ENCODE data around the gene ATRNL1. TPM values are rescaled to one million over a fixed set of nuclear protein-coding genes. Genes with fewer than 3 reads are reported as not detected.

Gene ATRNL1
- total and polyA plus RNA-seq, 2 experiments from 2014 or later, result not detected

GRCh38 chr10:115975506-115975905 lies 882.3 kb downstream of the ATRNL1 start:
- Histone ChIP-seq H3K9me3 (ENCODE audit: low read depth) (no peaks in the 10 kb centered on the region), H3K9me2 (ENCODE audit: insufficient read depth) (no peaks in the 10 kb centered on the region), H4K20me1 (ENCODE audit: insufficient read depth) (no peaks in the 10 kb centered on the region), H2AFZ (no peak overlapping the region), H3K27ac (no peak overlapping the region), H3K27me3 (replicated peaks; ENCODE audit: insufficient read depth) (0 out of 2 replicates have a peak, but pooled peaks cover 24% of the 10 kb centered on the region), H3K36me3 (ENCODE audit: low read depth) (no peaks in the 10 kb centered on the region), H3K4me1 (ENCODE audit: insufficient read depth) (peaks cover 2% of the 10 kb centered on the region), H3K9ac (no peak overlapping the region), H3K4me3 (no peak overlapping the region), H3F3A (ENCODE audit: insufficient read depth) (no peaks in the 10 kb centered on the region), H3K79me2 (ENCODE audit: insufficient read depth) (no peaks in the 10 kb centered on the region), H3K4me2 (ENCODE audit: unreplicated experiment) (no peak overlapping the region)
- 72 to 76% methylated on average over 4 of the region's 4 CpGs for WGBS, 2 experiments (ENCODE audit: low coverage in 1 of 2, low lambda C conversion rate in 2 of 2, missing lambda C conversion rate in 2 of 2)
- TF ChIP-seq EZH2 (IDR thresholded peaks at IDR 0.05; ENCODE audit: insufficient read depth, poor library complexity, severe bottlenecking) (no peak), EZH2phosphoT487 (IDR thresholded peaks at IDR 0.05; ENCODE audit: insufficient read depth, low read depth) (no peak)
- in situ Hi-C loops (cut with MboI), result no loop called here
- no peak for DNase-seq

- DNase-seq, result no peak
- H3F3A ChIP-seq (ENCODE audit: insufficient read depth), result no peaks in the 10 kb centered on the region
- in situ Hi-C loops (cut with MboI), result no loop called here
- H3K9me2 ChIP-seq (ENCODE audit: insufficient read depth), result no peaks in the 10 kb centered on the region
- TF ChIP-seq EZH2phosphoT487 (IDR thresholded peaks at IDR 0.05; ENCODE audit: insufficient read depth, low read depth), result no peak
- no peak for TF ChIP-seq EZH2 (IDR thresholded peaks at IDR 0.05; ENCODE audit: insufficient read depth, poor library complexity, severe bottlenecking)
- no peak overlapping the region for H3K27ac ChIP-seq
- H3K9ac ChIP-seq, result no peak overlapping the region
- peaks cover 6% of the 10 kb centered on the region for H3K4me1 ChIP-seq (ENCODE audit: insufficient read depth)
- no peak overlapping the region for H3K4me3 ChIP-seq
- no peaks in the 10 kb centered on the region for H3K79me2 ChIP-seq (ENCODE audit: insufficient read depth)
- H3K9me3 ChIP-seq (ENCODE audit: low read depth), result no peaks in the 10 kb centered on the region
- 76 to 78% methylated on average over 5 of the region's 5 CpGs for WGBS, 2 experiments (ENCODE audit: low coverage in 1 of 2, low lambda C conversion rate in 2 of 2, missing lambda C conversion rate in 2 of 2)
- no peaks in the 10 kb centered on the region for H3K36me3 ChIP-seq (ENCODE audit: low read depth)
- H2AFZ ChIP-seq, result no peak overlapping the region
- no peak overlapping the region for H3K4me2 ChIP-seq (ENCODE audit: unreplicated experiment)
- H3K27me3 ChIP-seq (replicated peaks; ENCODE audit: insufficient read depth), result 0 out of 2 replicates have a peak, but pooled peaks cover 18% of the 10 kb centered on the region
- H4K20me1 ChIP-seq (ENCODE audit: insufficient read depth), result no peaks in the 10 kb centered on the region
Observed at GRCh38 chr10:115976342-115976741, 883.2 kb downstream of the ATRNL1 start.

GRCh38 chr10:115977855-115978254 lies 884.7 kb downstream of the ATRNL1 start:
- DNase-seq, result no peak
- TF ChIP-seq EZH2 (IDR thresholded peaks at IDR 0.05; ENCODE audit: insufficient read depth, poor library complexity, severe bottlenecking) (no peak), EZH2phosphoT487 (IDR thresholded peaks at IDR 0.05; ENCODE audit: insufficient read depth, low read depth) (no peak)

GRCh38 chr10:115979576-115979975 lies 886.4 kb downstream of the ATRNL1 start:
- WGBS, 2 experiments (ENCODE audit: low coverage in 1 of 2, low lambda C conversion rate in 2 of 2, missing lambda C conversion rate in 2 of 2), result 20 to 23% methylated on average over 1 of the region's 1 CpG
- H3K27me3 ChIP-seq (replicated peaks; ENCODE audit: insufficient read depth), result 0 out of 2 replicates have a peak, but pooled peaks cover 7% of the 10 kb centered on the region
- no peaks in the 10 kb centered on the region for H3K36me3 ChIP-seq (ENCODE audit: low read depth)
- no peaks in the 10 kb centered on the region for H3K79me2 ChIP-seq (ENCODE audit: insufficient read depth)
- H3K4me1 ChIP-seq (ENCODE audit: insufficient read depth), result peaks cover 6% of the 10 kb centered on the region
- no peaks in the 10 kb centered on the region for H4K20me1 ChIP-seq (ENCODE audit: insufficient read depth)
- H3F3A ChIP-seq (ENCODE audit: insufficient read depth), result no peaks in the 10 kb centered on the region
- H3K9me2 ChIP-seq (ENCODE audit: insufficient read depth), result no peaks in the 10 kb centered on the region
- H3K4me2 ChIP-seq (ENCODE audit: unreplicated experiment), result no peak overlapping the region
- H3K9me3 ChIP-seq (ENCODE audit: low read depth), result no peaks in the 10 kb centered on the region
- H3K9ac ChIP-seq, result no peak overlapping the region
- no peak overlapping the region for H2AFZ ChIP-seq
- DNase-seq, result no peak
- no peak overlapping the region for H3K27ac ChIP-seq
- TF ChIP-seq EZH2 (IDR thresholded peaks at IDR 0.05; ENCODE audit: insufficient read depth, poor library complexity, severe bottlenecking) (no peak), EZH2phosphoT487 (IDR thresholded peaks at IDR 0.05; ENCODE audit: insufficient read depth, low read depth) (no peak)
- H3K4me3 ChIP-seq, result no peak overlapping the region
- in situ Hi-C loops (cut with MboI), result no loop called here

More at GRCh38 chr10:115977855-115978254, 884.7 kb downstream of the ATRNL1 start:
- Histone ChIP-seq H3K4me1 (ENCODE audit: insufficient read depth) (peaks cover 6% of the 10 kb centered on the region), H3K36me3 (ENCODE audit: low read depth) (no peaks in the 10 kb centered on the region), H3K4me2 (ENCODE audit: unreplicated experiment) (no peak overlapping the region), H3K4me3 (no peak overlapping the region), H4K20me1 (ENCODE audit: insufficient read depth) (no peaks in the 10 kb centered on the region), H3K27ac (no peak overlapping the region), H3K9me3 (ENCODE audit: low read depth) (no peaks in the 10 kb centered on the region), H3F3A (ENCODE audit: insufficient read depth) (no peaks in the 10 kb centered on the region), H3K9ac (no peak overlapping the region), H2AFZ (no peak overlapping the region), H3K9me2 (ENCODE audit: insufficient read depth) (no peaks in the 10 kb centered on the region), H3K79me2 (ENCODE audit: insufficient read depth) (no peaks in the 10 kb centered on the region), H3K27me3 (replicated peaks; ENCODE audit: insufficient read depth) (0 out of 2 replicates have a peak, but pooled peaks cover 12% of the 10 kb centered on the region)
- in situ Hi-C loops (cut with MboI), result no loop called here
- 37 to 41% methylated on average over 3 of the region's 3 CpGs for WGBS, 2 experiments (ENCODE audit: low coverage in 1 of 2, low lambda C conversion rate in 2 of 2, missing lambda C conversion rate in 2 of 2)
